SK-N-SH treated with all-trans-retinoic acid at 6 μM for 48 hours (cell line): ENCODE data around the gene DESI1.
A peak's percentile ranks its signal among the peaks of the same experiment; 100 is the strongest.

ENCODE experiments used
- ATAC-seq: fragments of 200-7000 bp; cut with Tn5 transposase; 3 replicates; pipeline ENCODE4 v1.9.1; 2020; ENCODE audit warnings: mild to moderate bottlenecking, moderate library complexity
- ARNTL ChIP-seq: fragments of 450-650 bp; formaldehyde crosslinking; IDR thresholded peaks from 2 replicates; pipeline ENCODE4 v1.5.0; 2020; ENCODE audit warnings: low read depth, mild to moderate bottlenecking, moderate library complexity, borderline replicate concordance
- CSDC2 ChIP-seq: fragments of 250-450 bp; sonication (Bioruptor Pico); IDR thresholded peaks from 2 replicates; pipeline ENCODE4 v1.5.0; 2020; ENCODE audit warnings: mild to moderate bottlenecking, moderate library complexity
- GLIS3 ChIP-seq: fragments of 250-450 bp; sonication (Bioruptor Pico); IDR thresholded peaks from 2 replicates; pipeline ENCODE4 v1.5.0; 2020; ENCODE audit warnings: mild to moderate bottlenecking, moderate library complexity
- ISL1 ChIP-seq: fragments of 250-450 bp; sonication (Bioruptor Pico); IDR thresholded peaks from 2 replicates; pipeline ENCODE4 v2.1.2; 2022; ENCODE audit warnings: mild to moderate bottlenecking, moderate library complexity
- OSR1 ChIP-seq: fragments of 250-450 bp; sonication (Bioruptor Pico); IDR thresholded peaks from 2 replicates; pipeline ENCODE4 v1.8.0; 2022; ENCODE audit warnings: moderate library complexity, mild to moderate bottlenecking, inconsistent platforms
- PPARA ChIP-seq: fragments of 250-450 bp; sonication (Bioruptor Pico); IDR thresholded peaks from 2 replicates; pipeline ENCODE4 v1.5.0; 2020; ENCODE audit warnings: mild to moderate bottlenecking, borderline replicate concordance
- RARB ChIP-seq: fragments of 250-450 bp; sonication (Bioruptor Pico); IDR thresholded peaks from 2 replicates; pipeline ENCODE4 v1.8.0; 2021; ENCODE audit warnings: mild to moderate bottlenecking, moderate library complexity
- SNAI2 ChIP-seq: fragments of 250-450 bp; sonication (Bioruptor Pico); IDR thresholded peaks from 2 replicates; pipeline ENCODE4 v1.5.0; 2020; ENCODE audit warnings: mild to moderate bottlenecking, moderate library complexity
- TCF4 ChIP-seq: fragments of 250-450 bp; sonication (Bioruptor Pico); IDR thresholded peaks from 2 replicates; pipeline ENCODE4 v1.8.0; 2021; ENCODE audit warnings: mild to moderate bottlenecking, moderate library complexity, borderline replicate concordance
- TOX ChIP-seq: fragments of 250-450 bp; sonication (Bioruptor Pico); IDR thresholded peaks from 2 replicates; pipeline ENCODE4 v1.8.0; 2021; ENCODE audit warnings: mild to moderate bottlenecking, moderate library complexity, borderline replicate concordance
- ZFP3 ChIP-seq: fragments of 250-450 bp; sonication (Bioruptor Pico); IDR thresholded peaks from 2 replicates; pipeline ENCODE4 v1.5.0; 2020; ENCODE audit warnings: mild to moderate bottlenecking, moderate library complexity
- ZFP30 ChIP-seq: fragments of 450-650 bp; formaldehyde crosslinking; IDR thresholded peaks from 2 replicates; pipeline ENCODE4 v1.5.0; 2022; ENCODE audit warnings: mild to moderate bottlenecking, moderate library complexity
- ZNF565 ChIP-seq: fragments of 450-650 bp; formaldehyde crosslinking; conservative IDR thresholded peaks from 2 replicates; pipeline ENCODE4 v1.5.0; 2020; ENCODE audit warnings: low read depth, mild to moderate bottlenecking, moderate library complexity
- ZNF70 ChIP-seq: fragments of 450-650 bp; formaldehyde crosslinking; IDR thresholded peaks from 2 replicates; pipeline ENCODE4 v1.5.0; 2020; ENCODE audit warnings: mild to moderate bottlenecking, moderate library complexity
- TF ChIP-seq, protein P1 (sequence below): fragments of 250-450 bp; sonication (Bioruptor Pico); IDR thresholded peaks from 2 replicates; pipeline ENCODE4 v1.5.1; 2020; ENCODE audit warnings: low read depth, mild to moderate bottlenecking, moderate library complexity
- TF ChIP-seq, protein P2 (sequence below): fragments of 250-450 bp; sonication (Bioruptor Pico); IDR thresholded peaks from 2 replicates; pipeline ENCODE4 v1.5.1; 2021; ENCODE audit warnings: mild to moderate bottlenecking, moderate library complexity
- TF ChIP-seq, protein P3 (sequence below): fragments of 250-450 bp; sonication (Bioruptor Pico); IDR thresholded peaks from 2 replicates; pipeline ENCODE4 v1.8.0; 2021; ENCODE audit warnings: low read depth, mild to moderate bottlenecking, moderate library complexity, borderline replicate concordance
- TF ChIP-seq, protein P4 (sequence below): fragments of 250-450 bp; sonication (Bioruptor Pico); IDR thresholded peaks from 2 replicates; pipeline ENCODE4 v1.8.0; 2020; ENCODE audit warnings: mild to moderate bottlenecking, moderate library complexity, borderline replicate concordance

DESI1 gene

DNA sequence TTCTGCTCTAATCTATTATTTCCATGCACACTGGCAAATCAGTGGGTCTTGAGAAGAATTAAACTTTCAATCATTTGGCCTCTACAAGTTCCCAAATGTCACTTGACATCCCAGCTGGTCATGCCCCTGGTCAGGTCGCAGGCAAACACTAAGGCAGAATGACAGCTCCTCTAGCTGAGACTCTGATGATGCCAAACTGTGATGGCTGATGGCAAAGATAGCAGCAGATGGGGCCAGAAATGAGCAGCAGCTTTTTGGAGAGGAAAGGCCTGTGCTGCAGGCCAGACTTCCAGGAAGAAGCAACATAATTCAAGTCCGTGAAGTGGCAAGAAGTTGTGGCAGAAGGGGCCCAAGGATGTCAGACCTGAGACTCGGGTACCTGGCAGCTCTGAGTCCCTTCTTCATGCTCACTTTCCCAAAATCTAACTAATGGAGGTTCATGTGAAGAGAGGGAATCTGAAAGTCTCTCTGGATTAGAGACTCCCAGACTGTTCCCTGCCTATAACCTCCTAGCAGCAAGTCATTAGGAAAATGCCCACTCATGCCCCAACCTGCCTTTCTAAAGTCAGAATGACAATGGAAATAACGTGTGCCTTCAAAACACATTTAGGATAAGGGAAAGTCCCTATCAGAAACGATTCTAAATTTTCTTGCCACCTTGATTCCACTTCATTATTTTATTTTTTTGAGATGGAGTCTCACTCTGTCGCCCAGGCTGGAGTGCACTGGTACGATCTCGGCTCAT lies 21.8 kb downstream of the DESI1 start:
- TF ChIP-seq, protein P1, sequence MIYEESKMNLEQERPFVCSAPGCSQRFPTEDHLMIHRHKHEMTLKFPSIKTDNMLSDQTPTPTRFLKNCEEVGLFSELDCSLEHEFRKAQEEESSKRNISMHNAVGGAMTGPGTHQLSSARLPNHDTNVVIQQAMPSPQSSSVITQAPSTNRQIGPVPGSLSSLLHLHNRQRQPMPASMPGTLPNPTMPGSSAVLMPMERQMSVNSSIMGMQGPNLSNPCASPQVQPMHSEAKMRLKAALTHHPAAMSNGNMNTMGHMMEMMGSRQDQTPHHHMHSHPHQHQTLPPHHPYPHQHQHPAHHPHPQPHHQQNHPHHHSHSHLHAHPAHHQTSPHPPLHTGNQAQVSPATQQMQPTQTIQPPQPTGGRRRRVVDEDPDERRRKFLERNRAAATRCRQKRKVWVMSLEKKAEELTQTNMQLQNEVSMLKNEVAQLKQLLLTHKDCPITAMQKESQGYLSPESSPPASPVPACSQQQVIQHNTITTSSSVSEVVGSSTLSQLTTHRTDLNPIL (CRISPR knock-in tag) = no peak
- TF ChIP-seq PPARA (CRISPR knock-in tag) (no peak), GLIS3 (no peak), CSDC2 (no peak), TCF4 (CRISPR knock-in tag) (no peak)
- TF ChIP-seq, protein P2, sequence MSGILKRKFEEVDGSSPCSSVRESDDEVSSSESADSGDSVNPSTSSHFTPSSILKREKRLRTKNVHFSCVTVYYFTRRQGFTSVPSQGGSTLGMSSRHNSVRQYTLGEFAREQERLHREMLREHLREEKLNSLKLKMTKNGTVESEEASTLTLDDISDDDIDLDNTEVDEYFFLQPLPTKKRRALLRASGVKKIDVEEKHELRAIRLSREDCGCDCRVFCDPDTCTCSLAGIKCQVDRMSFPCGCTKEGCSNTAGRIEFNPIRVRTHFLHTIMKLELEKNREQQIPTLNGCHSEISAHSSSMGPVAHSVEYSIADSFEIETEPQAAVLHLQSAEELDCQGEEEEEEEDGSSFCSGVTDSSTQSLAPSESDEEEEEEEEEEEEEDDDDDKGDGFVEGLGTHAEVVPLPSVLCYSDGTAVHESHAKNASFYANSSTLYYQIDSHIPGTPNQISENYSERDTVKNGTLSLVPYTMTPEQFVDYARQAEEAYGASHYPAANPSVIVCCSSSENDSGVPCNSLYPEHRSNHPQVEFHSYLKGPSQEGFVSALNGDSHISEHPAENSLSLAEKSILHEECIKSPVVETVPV (CRISPR knock-in tag) = no peak
- ATAC-seq = no peak

DNA sequence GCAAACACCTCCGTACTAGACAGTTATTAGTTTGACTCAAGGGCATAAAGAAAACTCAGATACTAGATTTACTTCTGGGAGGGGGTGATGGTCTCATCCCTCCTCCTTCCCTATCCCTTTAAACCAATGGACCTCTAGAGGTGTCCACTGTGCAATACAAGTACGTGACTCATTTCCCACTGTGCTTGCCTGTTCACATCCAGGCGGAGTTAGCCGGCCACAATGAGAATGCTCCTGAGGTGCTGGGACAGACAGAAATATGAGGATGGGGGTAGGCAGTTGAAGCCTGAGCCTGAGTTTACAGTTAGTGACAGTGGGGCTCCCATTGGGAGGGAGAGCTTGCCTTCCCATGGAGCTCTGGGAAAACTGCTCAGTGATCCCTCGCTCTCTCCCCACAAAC lies 22.8 kb downstream of the DESI1 start:
- TF ChIP-seq, protein P1 (CRISPR knock-in tag) = no peak
- TF ChIP-seq, protein P2 (CRISPR knock-in tag) = no peak
- no peak for TF ChIP-seq ZFP3 (CRISPR knock-in tag)
- no peak for TF ChIP-seq OSR1 (CRISPR knock-in tag)
- TF ChIP-seq, protein P3, sequence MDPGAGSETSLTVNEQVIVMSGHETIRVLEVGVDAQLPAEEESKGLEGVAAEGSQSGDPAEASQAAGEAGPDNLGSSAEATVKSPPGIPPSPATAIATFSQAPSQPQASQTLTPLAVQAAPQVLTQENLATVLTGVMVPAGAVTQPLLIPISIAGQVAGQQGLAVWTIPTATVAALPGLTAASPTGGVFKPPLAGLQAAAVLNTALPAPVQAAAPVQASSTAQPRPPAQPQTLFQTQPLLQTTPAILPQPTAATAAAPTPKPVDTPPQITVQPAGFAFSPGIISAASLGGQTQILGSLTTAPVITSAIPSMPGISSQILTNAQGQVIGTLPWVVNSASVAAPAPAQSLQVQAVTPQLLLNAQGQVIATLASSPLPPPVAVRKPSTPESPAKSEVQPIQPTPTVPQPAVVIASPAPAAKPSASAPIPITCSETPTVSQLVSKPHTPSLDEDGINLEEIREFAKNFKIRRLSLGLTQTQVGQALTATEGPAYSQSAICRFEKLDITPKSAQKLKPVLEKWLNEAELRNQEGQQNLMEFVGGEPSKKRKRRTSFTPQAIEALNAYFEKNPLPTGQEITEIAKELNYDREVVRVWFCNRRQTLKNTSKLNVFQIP (CRISPR knock-in tag) = no peak
- no peak for TF ChIP-seq PPARA (CRISPR knock-in tag)
- no peak for TF ChIP-seq CSDC2
- TF ChIP-seq ZFP30 (CRISPR knock-in tag) = no peak
- TF ChIP-seq, protein P4, sequence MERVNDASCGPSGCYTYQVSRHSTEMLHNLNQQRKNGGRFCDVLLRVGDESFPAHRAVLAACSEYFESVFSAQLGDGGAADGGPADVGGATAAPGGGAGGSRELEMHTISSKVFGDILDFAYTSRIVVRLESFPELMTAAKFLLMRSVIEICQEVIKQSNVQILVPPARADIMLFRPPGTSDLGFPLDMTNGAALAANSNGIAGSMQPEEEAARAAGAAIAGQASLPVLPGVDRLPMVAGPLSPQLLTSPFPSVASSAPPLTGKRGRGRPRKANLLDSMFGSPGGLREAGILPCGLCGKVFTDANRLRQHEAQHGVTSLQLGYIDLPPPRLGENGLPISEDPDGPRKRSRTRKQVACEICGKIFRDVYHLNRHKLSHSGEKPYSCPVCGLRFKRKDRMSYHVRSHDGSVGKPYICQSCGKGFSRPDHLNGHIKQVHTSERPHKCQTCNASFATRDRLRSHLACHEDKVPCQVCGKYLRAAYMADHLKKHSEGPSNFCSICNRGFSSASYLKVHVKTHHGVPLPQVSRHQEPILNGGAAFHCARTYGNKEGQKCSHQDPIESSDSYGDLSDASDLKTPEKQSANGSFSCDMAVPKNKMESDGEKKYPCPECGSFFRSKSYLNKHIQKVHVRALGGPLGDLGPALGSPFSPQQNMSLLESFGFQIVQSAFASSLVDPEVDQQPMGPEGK (CRISPR knock-in tag) = no peak
- TF ChIP-seq ZNF70 = no peak
- TF ChIP-seq ISL1 (CRISPR knock-in tag) = no peak
- no peak for TF ChIP-seq TOX (CRISPR knock-in tag)
- no peak for TF ChIP-seq ARNTL
- TF ChIP-seq ZNF565 (CRISPR knock-in tag) = no peak
- TF ChIP-seq RARB (CRISPR knock-in tag) = no peak
- TF ChIP-seq, all 23 proteins: peak for 0
- ATAC-seq = peak; percentile 91

DNA sequence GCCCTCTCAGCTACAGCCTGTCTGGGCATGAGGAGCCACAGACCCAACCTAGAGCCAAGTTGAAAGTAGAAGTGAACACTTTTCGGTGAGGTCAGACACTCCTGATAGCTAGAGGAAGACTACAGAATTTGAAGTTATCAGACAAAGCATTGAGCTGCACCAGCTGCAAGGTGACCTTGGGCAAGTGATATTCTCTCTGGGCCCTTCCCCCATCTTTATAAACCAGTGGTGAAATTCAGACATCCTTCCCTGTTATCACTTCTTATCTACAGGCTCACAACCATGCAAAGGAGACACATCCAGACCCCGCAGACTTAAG lies 23.2 kb downstream of the DESI1 start:
- TF ChIP-seq GLIS3 = no peak
- TF ChIP-seq SNAI2 (CRISPR knock-in tag) = no peak
- TF ChIP-seq ZFP3 (CRISPR knock-in tag) = no peak
- no peak for TF ChIP-seq PPARA (CRISPR knock-in tag)
- TF ChIP-seq, protein P4 (CRISPR knock-in tag) = no peak
- no peak; the same call in 2 of the 3 replicates for ATAC-seq
